HEK293 (cell line): Measurements from ENCODE around the gene MYOC.

Experiments
- CTCF ChIP-seq: fragments of 450-650 bp; formaldehyde crosslinking; IDR thresholded peaks from 2 replicates; pipeline ENCODE4 v1.5.1; 2016; ENCODE audit warnings: missing biosample characterization, missing genetic modification characterization
- MZF1 ChIP-seq: fragments of 450-650 bp; formaldehyde crosslinking; IDR thresholded peaks from 2 replicates; pipeline ENCODE4 v1.5.1; 2017; ENCODE audit warnings: missing biosample characterization, missing genetic modification characterization, borderline replicate concordance
- SETDB1 ChIP-seq: IDR thresholded peaks from one replicate; pipeline ENCODE4 v1.6.1; 2017; ENCODE audit warnings: mild to moderate bottlenecking, low read length, moderate library complexity, mixed read lengths; ENCODE audit not compliant: insufficient read length
- SP2 ChIP-seq: fragments of 450-650 bp; formaldehyde crosslinking; IDR thresholded peaks from 2 replicates; pipeline ENCODE4 v1.5.1; 2016; ENCODE audit warnings: missing biosample characterization, missing genetic modification characterization
- ZNF560 ChIP-seq: fragments of 450-650 bp; formaldehyde crosslinking; IDR thresholded peaks from 2 replicates; pipeline ENCODE4 v1.5.1; 2017; ENCODE audit warnings: missing biosample characterization, missing genetic modification characterization, borderline replicate concordance
- ZNF654 ChIP-seq: fragments of 450-650 bp; formaldehyde crosslinking; IDR thresholded peaks from 2 replicates; pipeline ENCODE4 v1.5.1; 2016; ENCODE audit warnings: low read depth, missing biosample characterization, missing genetic modification characterization
- ZNF707 ChIP-seq: fragments of 450-650 bp; formaldehyde crosslinking; IDR thresholded peaks from 2 replicates; pipeline ENCODE4 v1.5.1; 2016; ENCODE audit warnings: missing biosample characterization, missing genetic modification characterization
- TF ChIP-seq, protein P1 (sequence below): sonication (generic); formaldehyde crosslinking; IDR thresholded peaks from 2 replicates; pipeline ENCODE4 v1.8.1; 2022; ENCODE audit warnings: mild to moderate bottlenecking, moderate library complexity, missing genetic modification reagents
- TF ChIP-seq, protein P2 (sequence below): fragments of 450-650 bp; IDR thresholded peaks from 2 replicates; pipeline ENCODE4 v1.5.1; 2018; ENCODE audit warnings: missing biosample characterization, mild to moderate bottlenecking, missing genetic modification characterization
- TF ChIP-seq, protein P3 (sequence below): fragments of 450-650 bp; formaldehyde crosslinking; conservative IDR thresholded peaks from 2 replicates; pipeline ENCODE4 v1.5.1; 2016; ENCODE audit warnings: low read depth, missing biosample characterization, missing genetic modification characterization

DNA sequence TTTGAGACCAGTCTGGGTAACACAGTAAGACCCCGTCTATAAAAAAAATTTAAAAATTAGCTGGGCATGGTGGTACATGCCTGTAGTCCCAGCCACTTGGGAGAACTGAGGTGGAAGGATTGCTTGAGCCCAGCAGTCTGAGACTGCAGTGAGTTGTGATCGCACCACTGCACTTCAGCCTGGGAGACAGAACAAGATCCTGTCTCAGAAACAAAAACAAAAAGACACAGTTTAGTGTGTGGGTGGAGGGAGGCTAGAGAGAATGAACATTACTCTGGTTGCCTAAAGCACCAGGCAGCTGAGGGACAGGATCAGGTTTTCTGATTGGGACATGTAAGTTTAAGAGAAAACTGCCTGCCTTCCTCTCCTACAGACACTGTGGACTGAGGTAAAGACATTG is 47.0 kb upstream of the MYOC start:
- TF ChIP-seq CTCF (tag by site-specific recombination), result no peak
- TF ChIP-seq, protein P1, sequence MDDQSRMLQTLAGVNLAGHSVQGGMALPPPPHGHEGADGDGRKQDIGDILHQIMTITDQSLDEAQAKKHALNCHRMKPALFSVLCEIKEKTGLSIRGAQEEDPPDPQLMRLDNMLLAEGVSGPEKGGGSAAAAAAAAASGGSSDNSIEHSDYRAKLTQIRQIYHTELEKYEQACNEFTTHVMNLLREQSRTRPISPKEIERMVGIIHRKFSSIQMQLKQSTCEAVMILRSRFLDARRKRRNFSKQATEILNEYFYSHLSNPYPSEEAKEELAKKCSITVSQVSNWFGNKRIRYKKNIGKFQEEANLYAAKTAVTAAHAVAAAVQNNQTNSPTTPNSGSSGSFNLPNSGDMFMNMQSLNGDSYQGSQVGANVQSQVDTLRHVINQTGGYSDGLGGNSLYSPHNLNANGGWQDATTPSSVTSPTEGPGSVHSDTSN, result no peak
- TF ChIP-seq SP2 (tag by site-specific recombination), result no peak
- no peak for TF ChIP-seq ZNF654 (tag by site-specific recombination)
- TF ChIP-seq SETDB1, result no peak
- no peak for TF ChIP-seq MZF1 (tag by site-specific recombination)
- TF ChIP-seq ZNF560 (tag by site-specific recombination), result no peak
- TF ChIP-seq ZNF707 (tag by site-specific recombination), result no peak
- TF ChIP-seq, protein P2, sequence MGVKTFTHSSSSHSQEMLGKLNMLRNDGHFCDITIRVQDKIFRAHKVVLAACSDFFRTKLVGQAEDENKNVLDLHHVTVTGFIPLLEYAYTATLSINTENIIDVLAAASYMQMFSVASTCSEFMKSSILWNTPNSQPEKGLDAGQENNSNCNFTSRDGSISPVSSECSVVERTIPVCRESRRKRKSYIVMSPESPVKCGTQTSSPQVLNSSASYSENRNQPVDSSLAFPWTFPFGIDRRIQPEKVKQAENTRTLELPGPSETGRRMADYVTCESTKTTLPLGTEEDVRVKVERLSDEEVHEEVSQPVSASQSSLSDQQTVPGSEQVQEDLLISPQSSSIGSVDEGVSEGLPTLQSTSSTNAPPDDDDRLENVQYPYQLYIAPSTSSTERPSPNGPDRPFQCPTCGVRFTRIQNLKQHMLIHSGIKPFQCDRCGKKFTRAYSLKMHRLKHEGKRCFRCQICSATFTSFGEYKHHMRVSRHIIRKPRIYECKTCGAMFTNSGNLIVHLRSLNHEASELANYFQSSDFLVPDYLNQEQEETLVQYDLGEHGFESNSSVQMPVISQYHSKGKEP (tag by site-specific recombination), result no peak
- TF ChIP-seq, protein P3, sequence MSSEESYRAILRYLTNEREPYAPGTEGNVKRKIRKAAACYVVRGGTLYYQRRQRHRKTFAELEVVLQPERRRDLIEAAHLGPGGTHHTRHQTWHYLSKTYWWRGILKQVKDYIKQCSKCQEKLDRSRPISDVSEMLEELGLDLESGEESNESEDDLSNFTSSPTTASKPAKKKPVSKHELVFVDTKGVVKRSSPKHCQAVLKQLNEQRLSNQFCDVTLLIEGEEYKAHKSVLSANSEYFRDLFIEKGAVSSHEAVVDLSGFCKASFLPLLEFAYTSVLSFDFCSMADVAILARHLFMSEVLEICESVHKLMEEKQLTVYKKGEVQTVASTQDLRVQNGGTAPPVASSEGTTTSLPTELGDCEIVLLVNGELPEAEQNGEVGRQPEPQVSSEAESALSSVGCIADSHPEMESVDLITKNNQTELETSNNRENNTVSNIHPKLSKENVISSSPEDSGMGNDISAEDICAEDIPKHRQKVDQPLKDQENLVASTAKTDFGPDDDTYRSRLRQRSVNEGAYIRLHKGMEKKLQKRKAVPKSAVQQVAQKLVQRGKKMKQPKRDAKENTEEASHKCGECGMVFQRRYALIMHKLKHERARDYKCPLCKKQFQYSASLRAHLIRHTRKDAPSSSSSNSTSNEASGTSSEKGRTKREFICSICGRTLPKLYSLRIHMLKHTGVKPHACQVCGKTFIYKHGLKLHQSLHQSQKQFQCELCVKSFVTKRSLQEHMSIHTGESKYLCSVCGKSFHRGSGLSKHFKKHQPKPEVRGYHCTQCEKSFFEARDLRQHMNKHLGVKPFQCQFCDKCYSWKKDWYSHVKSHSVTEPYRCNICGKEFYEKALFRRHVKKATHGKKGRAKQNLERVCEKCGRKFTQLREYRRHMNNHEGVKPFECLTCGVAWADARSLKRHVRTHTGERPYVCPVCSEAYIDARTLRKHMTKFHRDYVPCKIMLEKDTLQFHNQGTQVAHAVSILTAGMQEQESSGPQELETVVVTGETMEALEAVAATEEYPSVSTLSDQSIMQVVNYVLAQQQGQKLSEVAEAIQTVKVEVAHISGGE, result no peak
